Cardiac fibroblast (primary cell): ENCODE data around the gene WDR49.

Experiments used
- DNase-seq, 2 donors: peaks; one replicate each; pipeline versions ENCODE4 v3.0.0 to v3.0.0-alpha.2; 2010; ENCODE audit warnings: low read depth in 2 of 2
- H3K4me3 ChIP-seq, 2 donors: replicated peaks in 1 of 2; 1 replicate in 1 of 2; 2 replicates in 1 of 2; pipeline ENCODE4 v1.5.1; 2011; ENCODE audit warnings: low read depth in 2 of 2, low read length in 2 of 2, mild to moderate bottlenecking in 2 of 2, moderate library complexity in 1 of 2
- CTCF ChIP-seq: IDR thresholded peaks from one replicate; pipeline ENCODE4 v1.5.1; 2011; ENCODE audit warnings: low read depth, mild to moderate bottlenecking, low read length, inconsistent platforms

WDR49 gene

GRCh38 chr3:167466966-167467365 is 186.8 kb downstream of the WDR49 start:
- no peak for DNase-seq
- H3K4me3 ChIP-seq: no peak overlapping the region
- TF ChIP-seq CTCF: no peak

GRCh38 chr3:167456157-167456799 is 197.5 kb downstream of the WDR49 start:
- no peak for DNase-seq
- no peak for TF ChIP-seq CTCF
- H3K4me3 ChIP-seq: no peak overlapping the region

- no peak overlapping the region for H3K4me3 ChIP-seq
- no peak for TF ChIP-seq CTCF
- DNase-seq: no peak
Measured at GRCh38 chr3:167453815-167454214, 199.9 kb downstream of the WDR49 start.

- DNase-seq: no peak
- H3K4me3 ChIP-seq: no peak overlapping the region
- TF ChIP-seq CTCF: no peak
Measured at GRCh38 chr3:167451282-167451681, 202.5 kb downstream of the WDR49 start.

- TF ChIP-seq CTCF: no peak
- DNase-seq: no peak
Measured at GRCh38 chr3:167450675-167451074, 203.1 kb downstream of the WDR49 start.

GRCh38 chr3:167450195-167450594 is 203.5 kb downstream of the WDR49 start:
- no peak for TF ChIP-seq CTCF
- DNase-seq: no peak
- no peak overlapping the region for H3K4me3 ChIP-seq

More at GRCh38 chr3:167450675-167451074, 203.1 kb downstream of the WDR49 start:
- H3K4me3 ChIP-seq: no peak overlapping the region

- no peak overlapping the region for H3K4me3 ChIP-seq
- no peak for DNase-seq
- TF ChIP-seq CTCF: no peak
Measured at GRCh38 chr3:167445491-167445890, 208.3 kb downstream of the WDR49 start.
